T-helper 1 cell treated with Interleukin-12 subunit alpha and Interleukin-12 subunit beta and Interleukin-4 antibody, amounts not matched to agents 30 ng/mL and 1 ng/mL, for 36 hours (primary cell): ENCODE data around the gene PDE1A. TPM values are rescaled to one million over a fixed set of nuclear protein-coding genes. Genes with fewer than 3 reads are reported as not detected.

Source experiments
- intact Hi-C: fragments of 100-400 bp; cut with micrococcal nuclease; formaldehyde crosslinking; loops from one replicate; pipeline ENCODE4 v1.15.1; 2024
- total RNA-seq: library from RNA; stranded (reverse); gene quantifications from 2 replicates; pipeline ENCODE4 v1.2.3, GENCODE V29; 2022

Gene PDE1A
- total RNA-seq, 1 donor from 2014 or later = not detected

DNA sequence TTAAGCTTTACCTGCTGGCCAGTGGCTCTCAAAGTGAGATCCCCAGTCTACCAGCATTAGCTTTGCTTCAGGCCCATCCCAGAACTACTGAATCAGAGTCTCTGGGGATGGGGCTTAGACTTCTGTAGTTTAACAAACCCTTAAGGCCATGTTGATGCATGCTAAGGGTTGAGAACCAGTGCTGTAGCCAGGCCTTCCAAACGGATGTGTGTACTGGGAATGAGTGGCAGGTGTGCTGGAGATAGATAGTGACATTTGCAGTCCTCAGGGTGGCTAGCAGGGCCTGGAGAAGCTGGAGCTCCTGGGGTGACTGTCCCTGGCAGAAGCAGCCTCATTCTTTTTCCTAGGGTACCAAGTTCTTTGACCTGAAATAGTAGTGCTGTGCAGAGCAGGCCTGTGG, 292.6 kb downstream of the PDE1A start:
- intact Hi-C loops = no loop called here

- intact Hi-C loops = no loop called here
These were observed 293.5 kb downstream of the PDE1A start for GRCh38 chr2:182133195-182133891.

GRCh38 chr2:182132605-182133004, 294.2 kb downstream of the PDE1A start:
- intact Hi-C loops = no loop called here

- intact Hi-C loops = no loop called here
These were observed 297.8 kb downstream of the PDE1A start for GRCh38 chr2:182128821-182129707.

DNA sequence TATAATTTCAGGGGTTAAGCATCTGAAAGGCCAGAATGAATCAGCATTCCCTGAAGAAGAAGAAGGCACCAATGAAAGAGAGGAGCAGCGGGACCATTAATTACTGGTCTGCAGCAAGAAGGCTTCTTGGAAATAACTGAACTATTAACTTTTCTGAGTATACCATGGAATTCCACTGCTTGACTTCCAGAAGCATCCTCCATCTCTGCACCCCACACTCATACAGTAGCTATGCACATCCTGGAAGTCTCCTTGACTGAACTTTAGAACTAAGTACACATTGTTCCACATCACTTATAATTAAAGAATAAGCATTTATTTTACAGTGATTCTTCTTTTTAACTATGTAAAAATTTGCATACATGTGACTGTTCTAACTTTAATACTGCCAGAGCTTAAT, 309.6 kb downstream of the PDE1A start:
- intact Hi-C loops = no loop called here

DNA sequence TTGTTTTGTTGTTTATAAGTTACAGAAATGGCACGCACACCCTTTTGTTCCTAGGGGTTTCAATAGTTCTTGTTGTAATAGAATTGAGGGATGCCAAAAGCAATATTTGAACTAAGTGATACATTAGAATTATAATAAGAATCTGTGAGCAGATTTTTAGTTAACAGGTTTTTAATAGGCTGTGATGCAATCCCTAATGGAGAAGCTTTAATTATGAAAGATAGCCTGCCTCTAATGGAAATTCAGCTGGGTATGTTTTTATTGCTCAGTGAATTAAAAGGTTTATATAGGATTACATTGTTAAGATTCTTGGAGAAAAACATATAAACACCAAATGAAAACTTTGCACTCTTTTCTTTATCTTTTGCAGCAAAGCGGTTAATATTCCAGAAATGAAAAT, 310.1 kb downstream of the PDE1A start:
- intact Hi-C loops = no loop called here

GRCh38 chr2:182115258-182115657, 311.6 kb downstream of the PDE1A start:
- intact Hi-C loops = no loop called here

GRCh38 chr2:182113334-182113733, 313.5 kb downstream of the PDE1A start:
- intact Hi-C loops = no loop called here

GRCh38 chr2:182110347-182110746, 316.5 kb downstream of the PDE1A start:
- intact Hi-C loops = no loop called here

GRCh38 chr2:182103526-182103925, 323.3 kb downstream of the PDE1A start:
- intact Hi-C loops = no loop called here

GRCh38 chr2:182101263-182101662, 325.6 kb downstream of the PDE1A start:
- intact Hi-C loops = no loop called here

- intact Hi-C loops = no loop called here
These were observed 328.2 kb downstream of the PDE1A start for GRCh38 chr2:182098648-182099047.

DNA sequence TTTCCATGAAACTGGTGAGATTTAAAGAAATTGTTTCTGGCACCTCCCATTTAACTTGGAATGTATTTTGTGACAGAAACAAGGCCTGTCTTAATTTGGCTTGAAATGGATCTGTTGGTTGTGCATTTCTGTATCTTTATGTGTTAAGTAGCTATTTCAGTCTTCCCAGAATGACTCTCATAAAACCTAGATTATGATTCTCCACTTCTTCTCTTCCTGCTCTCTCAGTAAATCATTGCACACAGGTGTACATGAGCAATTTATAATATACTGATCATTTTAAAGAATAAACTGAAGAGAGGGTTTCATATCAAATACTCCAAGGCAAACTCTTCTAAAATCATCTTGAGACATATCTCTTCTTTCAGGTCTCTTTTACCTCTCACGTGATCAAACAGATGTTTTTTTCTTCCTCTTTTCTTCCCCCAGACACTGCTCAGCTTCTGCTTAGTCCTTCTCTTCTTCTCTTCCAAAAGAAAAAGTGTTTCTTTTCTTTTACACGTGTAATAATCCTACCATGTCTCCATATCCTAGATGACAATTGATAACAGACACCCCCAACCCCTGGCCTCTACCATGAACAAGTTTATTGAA, 329.2 kb downstream of the PDE1A start:
- intact Hi-C loops = no loop called here

GRCh38 chr2:182090486-182090885, 336.4 kb downstream of the PDE1A start:
- intact Hi-C loops = no loop called here
